HUES48 (cell line): ENCODE data around the gene ZNF799.
A peak's percentile ranks its signal among the peaks of the same experiment; 100 is the strongest.
"Not testable (repeated sequence)": the region's sequence is repeated elsewhere in the genome, so short reads cannot be mapped to it uniquely, and the experiment has no call there.

ENCODE experiments used
- H3K27ac ChIP-seq: one replicate; pipeline ENCODE4 v1.7.0; 2013; ENCODE audit warnings: low read depth, low read length, inconsistent platforms
- H3K27me3 ChIP-seq: 2 replicates; pipeline ENCODE4 v1.6.1; 2013; ENCODE audit warnings: mild to moderate bottlenecking, low read length; ENCODE audit not compliant: control insufficient read depth, insufficient read depth
- H3K36me3 ChIP-seq: 2 replicates; pipeline ENCODE4 v1.6.1; 2013; ENCODE audit warnings: low read length; ENCODE audit not compliant: control insufficient read depth, insufficient read depth
- H3K4me1 ChIP-seq: 2 replicates; pipeline ENCODE4 v1.6.1; 2013; ENCODE audit warnings: mild to moderate bottlenecking, low read length; ENCODE audit not compliant: control insufficient read depth, insufficient read depth
- H3K4me3 ChIP-seq: 2 replicates; pipeline ENCODE4 v1.5.1; 2013; ENCODE audit warnings: mild to moderate bottlenecking, low read depth, low read length
- H3K9ac ChIP-seq: 2 replicates; pipeline ENCODE4 v1.6.1; 2013; ENCODE audit warnings: mild to moderate bottlenecking, low read depth, low read length, moderate library complexity
- H3K9me3 ChIP-seq: 2 replicates; pipeline ENCODE4 v1.6.1; 2013; ENCODE audit warnings: low read length; ENCODE audit not compliant: control insufficient read depth, insufficient read depth

ZNF799 gene

DNA sequence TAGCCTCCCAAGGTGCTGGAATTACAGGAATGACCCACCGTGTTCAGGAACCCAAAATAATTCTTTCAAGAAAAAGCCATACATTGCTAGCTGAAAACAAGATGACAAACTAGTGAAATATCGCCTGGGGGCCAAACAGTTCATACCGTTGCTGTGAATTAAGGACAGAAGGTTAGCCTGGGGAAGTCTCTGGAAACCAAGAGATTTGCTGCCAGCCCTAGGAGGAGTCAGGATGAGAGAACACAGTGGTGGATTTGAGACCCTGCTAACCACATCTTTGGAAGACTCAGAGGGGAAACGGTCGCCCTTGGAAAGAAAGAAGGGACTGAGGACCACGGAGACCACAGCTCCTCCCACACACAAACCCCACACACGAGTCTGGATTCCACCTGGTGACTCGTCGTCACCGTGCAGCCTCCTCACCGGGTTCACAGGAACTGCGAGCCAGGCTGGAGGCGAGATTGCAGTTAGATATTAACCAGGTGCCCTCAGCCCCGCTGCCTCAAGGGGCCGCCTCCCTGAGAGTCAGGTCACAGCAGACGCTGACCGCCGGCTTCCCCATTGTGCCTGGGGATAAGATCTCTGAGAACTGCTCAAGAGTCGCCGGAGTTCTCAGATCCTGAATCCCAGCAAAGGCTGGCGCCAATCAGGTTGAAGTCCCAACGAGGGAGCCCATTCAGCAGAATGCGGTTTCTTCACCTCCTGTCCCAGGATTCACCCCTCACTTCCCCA lies 1.0 kb downstream of the ZNF799 start:
- not testable (repeated sequence) for H3K27me3 ChIP-seq, H3K9ac ChIP-seq
- peak overlapping the region; percentile 78 for H3K27ac ChIP-seq

DNA sequence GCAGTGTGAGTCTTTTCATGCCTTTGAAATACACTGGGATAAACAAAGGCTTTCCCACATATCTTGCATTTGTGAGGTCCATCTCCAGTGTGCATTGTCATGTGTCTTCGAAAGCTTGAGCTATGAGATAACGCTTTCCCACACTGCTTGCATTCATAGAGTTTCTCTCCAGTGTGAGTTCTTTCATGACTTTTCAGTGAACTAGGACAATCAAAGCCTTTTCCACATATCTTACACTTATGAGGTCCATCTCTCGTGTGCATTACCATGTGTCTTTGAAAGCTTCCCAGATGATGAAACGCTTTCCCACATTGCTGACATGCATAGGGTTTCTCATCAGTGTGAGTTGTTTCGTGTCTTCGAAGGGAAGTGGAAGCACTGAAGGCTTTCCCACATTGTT lies 9.9 kb downstream of the ZNF799 start:
- H3K27me3 ChIP-seq, H3K9ac ChIP-seq, H3K4me1 ChIP-seq, H3K27ac ChIP-seq, H3K4me3 ChIP-seq: not testable (repeated sequence)
- Histone ChIP-seq H3K9me3 (peaks cover 32% of the 10 kb centered on the region), H3K36me3 (peaks cover 17% of the 10 kb centered on the region)

More for the DNA sequence above, 1.0 kb downstream of the ZNF799 start:
- not testable (repeated sequence) for H3K36me3 ChIP-seq, H3K4me1 ChIP-seq, H3K9me3 ChIP-seq
- H3K4me3 ChIP-seq, result peak overlapping the region; percentile 76

DNA sequence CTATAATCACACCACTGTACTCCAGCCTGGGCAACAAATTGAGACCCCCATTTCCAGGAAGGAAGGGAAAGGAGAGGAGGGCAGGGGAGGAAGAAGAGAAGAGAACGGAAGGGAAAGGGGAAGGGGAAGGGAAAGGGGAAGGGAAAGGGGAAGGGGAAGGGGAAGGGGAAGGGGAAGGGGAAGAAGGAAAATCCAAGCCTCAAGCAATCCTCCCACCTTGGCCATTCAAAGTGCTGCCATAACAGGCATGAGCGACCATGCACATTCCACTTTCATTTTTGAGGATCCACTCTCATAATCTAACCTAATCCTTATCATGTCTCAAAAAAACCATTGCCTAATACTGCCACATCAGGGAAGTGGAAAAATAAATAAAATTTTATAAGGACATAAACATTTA lies 14.7 kb downstream of the ZNF799 start:
- peaks cover 49% of the 10 kb centered on the region for H3K9me3 ChIP-seq
- not testable (repeated sequence) for H3K9ac ChIP-seq

DNA sequence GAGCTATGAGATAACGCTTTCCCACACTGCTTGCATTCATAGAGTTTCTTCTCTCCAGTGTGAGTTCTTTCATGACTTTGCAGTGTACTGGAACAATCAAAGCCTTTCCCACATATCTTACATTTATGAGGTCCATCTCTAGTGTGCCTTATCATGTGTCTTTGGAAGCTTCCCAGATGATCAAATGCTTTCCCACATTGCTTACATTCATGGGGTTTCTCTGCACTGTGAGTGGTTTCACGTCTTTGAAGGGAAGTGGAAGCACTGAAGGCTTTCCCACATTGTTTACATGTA lies 20.7 kb downstream of the ZNF799 start:
- Histone ChIP-seq H3K27ac (no peak overlapping the region), H3K36me3 (no peaks in the 10 kb centered on the region), H3K9me3 (peaks cover 56% of the 10 kb centered on the region), H3K4me1 (no peaks in the 10 kb centered on the region), H3K4me3 (no peak overlapping the region), H3K27me3 (no peaks in the 10 kb centered on the region), H3K9ac (no peak overlapping the region)

More for the DNA sequence above, 14.7 kb downstream of the ZNF799 start:
- not testable (repeated sequence) for H3K4me1 ChIP-seq, H3K27me3 ChIP-seq, H3K4me3 ChIP-seq, H3K36me3 ChIP-seq, H3K27ac ChIP-seq

DNA sequence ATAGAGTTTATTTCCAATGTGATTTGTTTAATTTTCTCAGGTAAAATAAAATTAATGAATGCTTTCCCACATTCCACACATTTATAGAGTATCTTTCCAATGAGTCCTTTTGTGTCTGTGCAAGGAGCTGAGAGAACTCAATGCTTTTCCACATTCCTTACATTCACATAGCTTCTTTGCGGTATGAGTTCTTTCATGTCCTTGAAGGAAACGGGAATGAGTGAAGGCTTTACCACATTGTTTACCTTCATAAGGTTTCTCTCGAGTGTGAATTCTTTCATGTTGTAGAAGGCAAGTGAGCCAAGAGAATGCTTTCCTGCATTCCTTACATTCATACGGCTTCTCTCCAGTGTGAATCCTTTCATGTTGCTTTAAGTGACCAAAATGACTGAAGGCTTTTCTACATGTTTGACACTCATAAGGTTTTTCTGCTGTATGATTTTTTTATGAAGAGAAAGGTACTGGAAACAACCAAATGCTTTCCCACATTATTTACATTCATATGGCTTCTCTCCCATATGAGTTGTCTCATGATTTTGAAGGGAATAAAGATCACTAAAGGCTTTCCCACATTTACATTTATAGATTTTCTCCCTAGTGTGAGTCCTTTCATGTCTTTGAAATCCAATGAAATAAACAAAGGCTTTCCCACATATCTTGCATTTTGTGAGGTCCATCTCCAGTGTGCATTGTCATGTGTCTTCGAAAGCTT lies 21.2 kb downstream of the ZNF799 start:
- Histone ChIP-seq H3K4me3 (no peak overlapping the region), H3K9me3 (peaks cover 57% of the 10 kb centered on the region), H3K36me3 (no peaks in the 10 kb centered on the region), H3K4me1 (no peaks in the 10 kb centered on the region), H3K27me3 (no peaks in the 10 kb centered on the region), H3K27ac (no peak overlapping the region), H3K9ac (no peak overlapping the region)

DNA sequence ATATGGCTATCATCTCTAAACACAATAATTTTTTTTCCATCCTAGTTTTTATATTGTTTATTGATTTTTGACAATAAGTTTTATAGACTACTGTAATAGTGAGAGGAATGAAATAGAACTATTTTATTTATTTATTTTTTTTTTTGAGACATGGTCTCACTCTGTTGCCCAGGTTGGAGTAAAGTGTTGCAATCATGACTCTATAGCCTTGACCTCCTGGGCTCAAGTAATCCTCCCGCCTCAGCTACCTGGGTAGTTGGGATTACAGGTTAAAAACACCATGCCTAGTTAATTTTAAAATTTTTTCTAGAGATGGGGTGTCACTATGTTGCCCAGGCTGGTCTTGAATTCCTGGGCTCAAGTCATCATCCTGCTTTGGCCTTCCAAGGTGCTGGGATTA lies 27.0 kb downstream of the ZNF799 start:
- H3K36me3 ChIP-seq, result no peaks in the 10 kb centered on the region
- H3K9me3 ChIP-seq, result peaks cover 29% of the 10 kb centered on the region
- no peak overlapping the region for H3K27ac ChIP-seq
- H3K4me1 ChIP-seq, result no peaks in the 10 kb centered on the region
- no peak overlapping the region for H3K4me3 ChIP-seq
- no peaks in the 10 kb centered on the region for H3K27me3 ChIP-seq
- H3K9ac ChIP-seq, result no peak overlapping the region

DNA sequence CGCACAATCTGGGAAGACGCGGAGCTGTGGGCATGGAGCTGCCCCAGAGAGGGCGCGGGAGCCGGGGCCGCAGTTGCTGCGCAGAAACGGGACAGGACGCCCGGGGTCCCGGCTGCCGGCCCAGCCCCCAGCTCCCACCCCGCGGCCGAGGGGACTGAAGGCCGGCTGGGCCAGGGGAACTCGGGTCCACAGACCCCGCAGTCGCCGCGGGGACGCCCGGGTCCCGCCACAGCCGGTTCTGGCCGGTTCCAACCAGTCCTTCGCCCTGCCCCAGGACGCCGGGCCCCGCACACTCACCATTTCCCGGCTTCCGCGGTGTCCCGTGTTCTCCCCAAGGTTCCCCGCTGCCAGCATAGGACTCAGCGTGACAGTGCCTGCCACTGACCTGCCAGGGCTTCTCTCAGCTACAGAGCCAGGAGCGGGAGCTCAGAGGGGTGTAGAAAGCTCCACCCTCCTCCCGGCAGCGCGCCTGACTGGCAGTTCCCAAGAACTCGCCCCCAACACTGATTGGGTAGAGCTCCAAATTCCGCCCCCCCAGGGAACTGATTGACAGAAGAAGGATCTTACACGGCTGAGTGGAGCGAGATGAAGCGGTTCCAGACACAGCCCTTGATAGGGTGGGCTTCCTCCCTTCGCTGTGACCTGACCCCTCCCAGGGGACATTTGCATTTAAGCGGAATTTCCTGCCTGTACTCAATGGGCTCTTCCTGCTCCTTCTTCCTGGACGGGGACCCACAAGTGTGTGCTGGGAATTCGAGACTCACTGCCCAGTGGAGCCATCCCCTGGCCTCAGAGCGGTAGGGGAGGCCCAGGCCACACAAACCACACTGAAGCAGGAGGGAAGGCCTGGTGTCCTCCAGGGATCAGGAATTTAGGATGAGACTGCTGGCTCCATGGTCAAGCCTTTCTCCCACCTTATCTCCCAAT lies 35.6 kb downstream of the ZNF799 start, which contains the start of gene ZNF442:
ZNF442 (minus strand) TSS at position 448 of the 927 bp plus-strand sequence. CDS start 2,052 bp downstream, outside the sequence.
- Histone ChIP-seq H3K9ac (peak within 1 kb of the TSS; percentile 74), H3K27me3 (peaks cover 9% of the 10 kb centered on the region), H3K4me3 (peak within 1 kb of the TSS; percentile 76), H3K36me3 (no peaks in the 10 kb centered on the region), H3K27ac (peak within 1 kb of the TSS; percentile 88), H3K9me3 (peaks cover 17% of the 10 kb centered on the region), H3K4me1 (no peaks in the 10 kb centered on the region)

DNA sequence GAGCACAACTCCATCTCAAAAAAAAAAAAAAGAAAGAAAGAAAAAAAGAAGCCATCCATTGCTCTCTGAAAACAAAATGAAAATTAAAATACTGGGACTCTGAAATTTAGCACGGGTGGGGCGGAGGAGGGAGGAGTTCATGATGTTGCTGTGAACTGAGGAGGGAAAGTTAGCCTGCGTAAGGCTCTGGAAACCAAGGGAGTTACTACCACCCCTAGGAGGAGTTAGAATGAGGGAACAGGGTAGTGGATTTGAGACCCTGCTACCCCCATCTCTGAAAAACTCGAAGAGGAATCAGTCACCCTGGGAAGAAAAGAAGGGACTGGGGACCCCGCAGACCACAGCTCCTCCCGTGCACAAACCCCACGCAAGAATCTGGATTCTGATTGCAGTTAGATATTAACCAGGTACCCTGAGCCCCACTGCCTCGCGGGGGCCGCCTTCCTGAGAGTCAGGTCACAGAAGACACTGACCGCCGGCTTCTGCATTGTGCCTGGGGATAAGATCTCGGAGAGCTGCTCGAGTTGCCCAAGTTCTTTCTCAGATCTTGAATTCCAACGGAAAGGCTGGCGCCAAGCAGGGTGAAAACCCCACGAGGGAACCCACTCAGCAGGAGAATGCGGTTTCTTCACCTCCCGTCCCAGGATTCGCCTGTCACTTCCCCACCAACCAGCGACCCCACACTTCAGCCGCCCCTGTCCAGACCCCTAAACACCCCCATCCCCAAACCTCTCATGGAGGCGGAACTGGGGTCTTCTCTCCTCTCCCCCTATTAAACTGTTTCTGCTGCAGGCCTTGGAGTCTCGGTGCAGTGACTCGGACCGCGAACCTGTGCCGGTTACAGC lies 36.5 kb downstream of the ZNF799 start:
- Histone ChIP-seq H3K9me3 (peaks cover 15% of the 10 kb centered on the region), H3K27me3 (peaks cover 9% of the 10 kb centered on the region), H3K4me3 (peak overlapping the region; percentile 76), H3K27ac (peak overlapping the region; percentile 88), H3K36me3 (no peaks in the 10 kb centered on the region), H3K9ac (peak overlapping the region; percentile 74), H3K4me1 (no peaks in the 10 kb centered on the region)

DNA sequence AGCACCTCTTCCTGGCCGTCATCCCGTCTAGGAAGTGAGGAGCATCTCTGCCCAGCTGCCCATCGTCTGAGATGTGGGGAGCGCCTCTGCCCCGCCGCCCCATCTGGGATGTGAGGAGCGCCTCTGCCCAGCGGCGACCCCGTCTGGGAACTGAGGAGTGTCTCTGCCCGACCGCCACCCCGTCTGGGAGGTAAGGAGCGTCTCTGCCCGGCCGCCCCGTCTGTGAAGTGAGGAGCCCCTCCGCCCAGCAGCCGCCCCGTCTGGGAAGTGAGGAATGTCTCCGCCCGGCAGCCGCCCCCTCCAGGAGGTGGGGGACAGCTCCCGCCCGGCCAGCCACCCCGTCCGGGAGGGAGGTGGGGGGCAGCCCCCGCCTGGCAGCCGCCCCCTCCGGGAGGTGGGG lies 38.8 kb downstream of the ZNF799 start:
- H3K27ac ChIP-seq, H3K36me3 ChIP-seq, H3K4me1 ChIP-seq, H3K4me3 ChIP-seq, H3K27me3 ChIP-seq, H3K9ac ChIP-seq: not testable (repeated sequence)
- H3K9me3 ChIP-seq, result peaks cover 21% of the 10 kb centered on the region

DNA sequence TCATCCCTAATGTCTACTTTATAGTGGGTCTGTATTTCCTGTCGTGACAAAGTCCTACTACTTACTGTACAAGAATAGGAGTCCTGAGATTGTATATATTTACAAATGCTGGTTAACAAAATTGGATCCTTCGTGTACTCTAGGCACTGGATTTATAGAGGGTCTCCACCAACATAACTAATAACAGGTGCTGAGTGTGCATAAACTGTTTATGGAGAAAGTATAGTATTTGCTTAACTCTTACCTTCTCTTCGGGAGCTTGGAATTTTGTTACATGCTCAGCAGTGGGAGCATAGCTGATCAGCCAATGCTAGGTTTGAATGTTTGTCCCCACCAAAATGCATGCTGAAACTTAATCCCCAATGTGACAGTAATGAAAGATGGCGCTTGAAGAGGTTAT lies 47.7 kb downstream of the ZNF799 start:
- no peak overlapping the region for H3K27ac ChIP-seq
- H3K36me3 ChIP-seq, result peaks cover 15% of the 10 kb centered on the region
- no peaks in the 10 kb centered on the region for H3K27me3 ChIP-seq
- no peak overlapping the region for H3K9ac ChIP-seq
- peaks cover 75% of the 10 kb centered on the region for H3K9me3 ChIP-seq
- no peaks in the 10 kb centered on the region for H3K4me1 ChIP-seq
- H3K4me3 ChIP-seq, result no peak overlapping the region
